NCI-H146 treated with DMSO at 0.1 percent for 48 hours (cell line): ENCODE data around the gene TOP3B.

Experiments used
- DNase-seq: peaks from one replicate; lab custom pipeline; 2025; ENCODE audit not compliant: unreplicated experiment; lab: John Stamatoyannopoulos, UW

The TOP3B gene

GRCh38 chr22:21963790-21964211 is 18.8 kb downstream of the TOP3B start:
- no peak for DNase-seq

- DNase-seq: no peak
Measured at GRCh38 chr22:21963286-21963685, 19.3 kb downstream of the TOP3B start.

- no peak for DNase-seq
Measured at GRCh38 chr22:21962655-21962949, 20.0 kb downstream of the TOP3B start.

- no peak for DNase-seq
Measured at GRCh38 chr22:21961886-21962654, 20.5 kb downstream of the TOP3B start.

GRCh38 chr22:21961127-21961867 is 21.3 kb downstream of the TOP3B start:
- no peak for DNase-seq

GRCh38 chr22:21960200-21961126 is 22.1 kb downstream of the TOP3B start:
- no peak for DNase-seq

GRCh38 chr22:21959274-21960074 is 23.1 kb downstream of the TOP3B start:
- no peak for DNase-seq

- no peak for DNase-seq
Measured at GRCh38 chr22:21958360-21959273, 24.0 kb downstream of the TOP3B start.

- DNase-seq: peak; percentile 30
Measured at GRCh38 chr22:21952586-21953571, 29.7 kb downstream of the TOP3B start, which contains the start of gene PPM1F. TSS of gene PPM1F (minus strand) at chr22:21952848. CDS start at chr22:21946048, 6,800 bp downstream.

- DNase-seq: no peak
Measured at GRCh38 chr22:21951931-21952465, 30.6 kb downstream of the TOP3B start.

GRCh38 chr22:21951062-21951461 is 31.5 kb downstream of the TOP3B start:
- DNase-seq: no peak

- no peak for DNase-seq
Measured at GRCh38 chr22:21949948-21950347, 32.6 kb downstream of the TOP3B start.

GRCh38 chr22:21949569-21949918 is 33.0 kb downstream of the TOP3B start:
- DNase-seq: no peak

GRCh38 chr22:21948824-21949568 is 33.6 kb downstream of the TOP3B start:
- DNase-seq: no peak

- no peak for DNase-seq
Measured at GRCh38 chr22:21948390-21948789, 34.2 kb downstream of the TOP3B start.

GRCh38 chr22:21947040-21948014 is 35.3 kb downstream of the TOP3B start:
- DNase-seq: no peak
